MM.1S (cell line): ENCODE measurements around the gene CSTA.

Source experiments
- EZH2 ChIP-seq: fragments of 300-600 bp; sonication (generic); optimal IDR thresholded peaks from 2 replicates; pipeline ENCODE3; 2017; ENCODE audit warnings: low read depth, mild to moderate bottlenecking, antibody characterized with exemption, low read length, mixed read lengths
- EZH2phosphoT487 ChIP-seq: fragments of 300-600 bp; sonication (generic); IDR thresholded peaks from 2 replicates; pipeline ENCODE4 v1.6.1; 2018; ENCODE audit warnings: antibody characterized with exemption, low read length
- TF ChIP-seq, protein P1 (sequence below): fragments of 300-600 bp; sonication (generic); IDR thresholded peaks from 2 replicates; pipeline ENCODE4 v1.5.1; 2016; ENCODE audit warnings: antibody characterized with exemption, low read length, mixed read lengths

DNA sequence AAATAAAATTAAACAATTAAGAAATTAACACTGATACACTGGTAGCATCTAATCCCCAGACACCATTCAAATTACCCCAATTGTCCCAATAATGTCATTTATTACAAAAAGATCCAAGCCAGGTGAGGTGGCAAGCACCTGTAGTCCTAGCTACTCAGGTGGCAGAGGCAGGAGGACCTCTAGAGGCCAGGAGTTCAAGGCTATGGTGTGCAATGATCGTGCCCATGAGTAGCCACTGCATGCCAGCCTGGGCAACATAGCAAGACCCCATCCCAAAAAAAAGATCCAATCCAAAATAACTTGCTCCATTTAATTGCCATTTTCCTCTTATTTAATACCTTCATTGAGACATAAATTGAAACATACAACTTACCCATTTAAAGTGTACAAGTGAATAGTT, 17.8 kb downstream of the CSTA start:
- TF ChIP-seq, protein P1, sequence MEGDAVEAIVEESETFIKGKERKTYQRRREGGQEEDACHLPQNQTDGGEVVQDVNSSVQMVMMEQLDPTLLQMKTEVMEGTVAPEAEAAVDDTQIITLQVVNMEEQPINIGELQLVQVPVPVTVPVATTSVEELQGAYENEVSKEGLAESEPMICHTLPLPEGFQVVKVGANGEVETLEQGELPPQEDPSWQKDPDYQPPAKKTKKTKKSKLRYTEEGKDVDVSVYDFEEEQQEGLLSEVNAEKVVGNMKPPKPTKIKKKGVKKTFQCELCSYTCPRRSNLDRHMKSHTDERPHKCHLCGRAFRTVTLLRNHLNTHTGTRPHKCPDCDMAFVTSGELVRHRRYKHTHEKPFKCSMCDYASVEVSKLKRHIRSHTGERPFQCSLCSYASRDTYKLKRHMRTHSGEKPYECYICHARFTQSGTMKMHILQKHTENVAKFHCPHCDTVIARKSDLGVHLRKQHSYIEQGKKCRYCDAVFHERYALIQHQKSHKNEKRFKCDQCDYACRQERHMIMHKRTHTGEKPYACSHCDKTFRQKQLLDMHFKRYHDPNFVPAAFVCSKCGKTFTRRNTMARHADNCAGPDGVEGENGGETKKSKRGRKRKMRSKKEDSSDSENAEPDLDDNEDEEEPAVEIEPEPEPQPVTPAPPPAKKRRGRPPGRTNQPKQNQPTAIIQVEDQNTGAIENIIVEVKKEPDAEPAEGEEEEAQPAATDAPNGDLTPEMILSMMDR: no peak
- TF ChIP-seq EZH2 (no peak), EZH2phosphoT487 (no peak)
